GM21576 (cell line): ENCODE data around the gene SMIM41.

Source experiments
- ATAC-seq: cut with Tn5 transposase; IDR thresholded peaks from one replicate; pipeline ENCODE4 v1.9.1; 2021; ENCODE audit warnings: mild to moderate bottlenecking, moderate library complexity; ENCODE audit not compliant: unreplicated experiment

The SMIM41 gene

DNA sequence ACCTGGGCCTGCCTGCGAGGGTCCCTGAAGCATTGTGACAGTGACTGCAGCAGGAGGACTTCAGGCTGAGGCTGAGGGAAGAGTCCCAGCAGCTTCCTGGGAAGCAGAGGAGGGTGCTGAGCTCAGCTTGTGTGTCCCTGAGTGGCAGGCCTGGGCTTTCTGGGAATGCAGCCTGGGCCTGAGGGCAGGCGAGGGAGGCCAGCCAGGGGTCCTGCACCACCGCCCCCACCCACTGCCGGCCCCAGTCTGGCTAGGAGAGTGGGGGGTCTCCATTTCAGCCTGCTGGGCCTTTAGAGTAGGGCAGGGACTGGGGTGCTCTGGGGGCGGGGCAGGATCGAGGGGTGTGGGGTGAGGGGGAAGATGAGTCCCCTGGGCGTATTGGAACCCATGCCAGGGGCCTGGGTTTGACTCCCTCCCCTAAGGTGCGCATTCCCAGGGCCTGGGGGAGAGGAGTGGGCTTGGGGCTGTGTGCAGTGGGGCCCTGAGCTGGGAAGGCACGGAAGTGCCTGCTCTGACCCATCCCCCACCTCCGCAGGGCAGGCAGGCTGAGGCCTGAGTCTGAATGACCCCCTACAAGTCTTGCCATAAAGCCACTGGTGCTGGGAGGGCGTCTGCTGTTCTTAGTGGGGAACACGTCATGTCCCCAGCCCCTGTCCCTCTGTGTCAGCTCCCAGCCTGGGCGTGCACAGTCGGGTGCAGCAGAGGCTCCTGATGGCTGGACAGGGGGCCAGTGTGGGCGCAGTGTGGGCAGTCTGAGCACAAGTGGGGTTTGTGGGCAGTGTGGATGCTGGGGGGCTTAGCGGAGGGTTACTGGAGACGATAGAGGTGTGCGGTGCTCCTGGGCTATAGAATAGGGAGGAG is 66.0 kb downstream of the SMIM41 start:
- no peak for ATAC-seq

DNA sequence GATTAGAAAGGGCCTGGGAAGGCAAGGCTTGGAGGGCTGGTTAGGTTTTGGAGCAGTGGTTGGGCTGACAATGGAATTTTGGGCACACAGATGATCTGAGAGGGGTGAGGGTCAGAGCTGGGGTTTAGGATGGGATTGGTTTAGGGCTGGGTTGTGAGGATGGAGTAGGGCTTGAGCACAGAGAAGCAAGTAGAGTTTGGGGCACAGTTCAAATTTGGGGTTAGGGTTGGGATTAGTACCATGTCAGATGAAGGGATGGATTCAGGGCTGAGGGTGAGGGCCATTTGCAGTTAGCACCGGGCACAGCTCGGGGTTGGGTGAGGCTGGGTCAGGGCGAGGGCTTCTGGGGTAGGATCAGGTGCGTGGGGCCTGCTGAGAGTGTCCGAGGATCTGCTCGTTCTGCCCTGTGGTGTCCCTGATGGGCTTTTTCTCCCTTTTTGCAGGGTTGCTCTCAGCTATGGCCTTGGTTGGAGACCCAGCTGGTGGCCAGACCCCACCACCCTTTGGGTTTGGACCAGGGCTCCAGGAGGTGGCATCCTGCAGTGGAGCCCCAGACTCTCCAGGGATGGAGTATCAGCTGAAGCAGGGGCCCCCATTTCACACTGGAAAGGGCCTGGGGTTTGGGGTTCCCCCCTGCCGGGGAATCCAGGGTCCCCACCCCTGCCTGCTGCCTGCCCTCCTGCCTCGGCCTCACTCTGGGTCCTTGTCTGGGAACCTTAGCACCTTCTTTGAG is 66.8 kb downstream of the SMIM41 start:
- ATAC-seq, result no peak

DNA sequence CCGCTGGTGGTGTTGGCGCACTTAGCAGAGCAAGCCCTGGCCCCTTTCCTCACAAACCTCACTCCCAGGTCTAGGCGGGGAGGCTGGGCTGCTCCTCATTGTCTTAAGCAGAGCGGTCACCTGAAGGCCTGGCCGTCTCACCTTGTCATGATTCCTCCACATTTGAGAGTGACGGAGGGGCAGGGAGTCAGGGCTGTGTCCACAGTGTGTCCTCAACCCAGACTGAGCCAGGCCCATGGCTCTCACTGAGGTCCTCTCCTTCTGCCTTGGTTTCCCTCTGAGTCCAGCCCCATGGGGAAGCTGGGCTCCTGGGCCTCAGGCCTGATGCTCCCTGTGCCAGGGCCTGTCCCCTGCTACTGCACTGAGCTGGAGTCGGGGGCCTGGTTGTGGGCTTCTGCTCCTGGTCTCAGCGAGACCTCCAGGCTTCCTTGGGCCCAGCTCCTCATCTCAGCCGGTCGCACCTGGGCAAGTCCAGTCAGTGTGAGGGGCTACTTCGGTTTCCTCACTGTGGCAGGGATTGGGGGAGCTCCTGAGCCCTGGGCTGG is 67.4 kb downstream of the SMIM41 start:
- ATAC-seq, result no peak

DNA sequence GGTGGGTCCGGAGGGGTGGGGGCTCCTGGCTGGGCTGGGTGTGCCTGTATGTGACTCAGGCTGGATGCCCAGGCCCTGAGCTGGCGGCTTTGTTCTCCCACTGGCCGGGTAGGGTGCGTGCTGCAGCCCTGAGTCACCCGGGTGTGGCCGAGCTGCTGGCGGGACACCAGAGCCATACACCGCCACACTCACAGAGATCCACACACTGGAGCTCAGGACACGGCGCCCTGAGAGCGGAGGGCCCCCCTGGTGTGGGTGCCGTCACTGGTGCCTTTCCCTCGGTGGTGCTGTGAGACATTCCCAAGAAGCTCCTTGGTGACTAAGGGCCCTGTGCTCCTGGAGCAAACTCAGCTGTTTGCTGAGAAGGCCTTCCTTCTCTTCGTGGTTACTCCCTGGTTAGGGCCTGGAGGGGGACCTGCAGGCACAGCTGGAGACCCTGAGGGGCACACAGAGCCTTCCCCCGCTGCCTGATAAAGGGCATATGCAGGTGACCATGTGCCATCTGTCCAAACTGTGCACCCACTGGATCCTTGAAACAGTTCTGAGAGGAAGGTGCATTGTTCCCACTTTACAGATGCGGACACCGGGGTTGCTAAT is 68.0 kb downstream of the SMIM41 start:
- ATAC-seq, result no peak

DNA sequence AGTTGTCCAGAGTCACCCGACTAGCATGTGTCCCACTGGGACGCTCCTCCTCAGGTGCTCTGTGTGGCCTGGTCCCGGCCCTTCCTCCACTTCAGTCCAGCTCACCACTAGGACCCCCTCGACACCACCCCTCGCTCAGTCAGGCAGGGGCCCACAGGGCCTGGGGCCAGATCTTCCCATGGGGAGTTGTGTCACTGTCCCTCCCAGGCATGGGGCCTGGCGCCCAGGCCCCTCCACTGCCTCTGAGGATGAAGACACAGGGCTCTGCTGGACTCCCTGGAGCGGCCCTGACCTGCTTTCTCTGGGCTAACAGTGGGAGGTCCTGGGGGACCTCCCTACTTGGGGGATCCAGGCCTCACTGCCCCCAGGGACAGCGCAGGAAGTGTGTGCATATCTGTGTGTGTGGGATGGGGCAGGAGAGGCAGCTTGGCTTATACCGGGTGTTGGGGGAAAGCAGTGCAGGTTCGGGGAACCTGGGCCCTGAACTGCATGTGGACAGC is 68.5 kb downstream of the SMIM41 start:
- no peak for ATAC-seq

DNA sequence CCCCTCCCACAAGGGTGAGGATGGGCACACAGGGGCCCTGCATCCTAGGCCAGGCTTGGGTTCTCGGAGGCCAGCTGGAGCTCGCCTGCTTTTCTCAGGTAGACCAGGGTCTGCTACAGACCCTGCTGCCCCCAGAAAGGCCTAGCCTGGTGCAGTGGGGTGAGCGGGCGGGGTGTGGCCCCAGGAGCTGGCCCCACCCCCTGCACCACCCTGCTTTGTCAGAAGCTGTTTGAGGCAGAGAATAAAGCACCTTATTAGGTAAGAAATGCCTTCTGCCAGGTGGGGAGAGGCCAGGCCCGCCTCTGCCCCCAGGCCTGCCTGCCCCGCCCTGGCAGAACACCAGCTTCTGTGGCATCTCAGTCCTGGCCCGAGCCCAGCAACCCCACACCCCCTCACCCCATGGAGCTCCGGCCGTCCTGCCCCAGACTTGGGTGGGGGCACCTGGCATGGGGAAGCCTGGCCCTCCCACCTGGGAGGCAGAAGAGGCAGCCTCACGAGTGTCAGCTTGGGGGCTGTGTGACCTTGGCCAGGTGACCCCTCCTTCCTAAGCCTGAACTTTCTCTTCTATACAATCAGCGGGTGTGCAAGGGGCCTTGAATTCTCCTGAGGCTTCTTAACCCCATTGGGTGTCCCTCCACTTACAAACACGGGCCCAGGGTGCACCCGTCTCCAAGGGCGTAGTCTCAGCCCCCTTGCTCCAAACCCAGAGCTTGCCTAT is 69.1 kb downstream of the SMIM41 start:
- ATAC-seq, result no peak

DNA sequence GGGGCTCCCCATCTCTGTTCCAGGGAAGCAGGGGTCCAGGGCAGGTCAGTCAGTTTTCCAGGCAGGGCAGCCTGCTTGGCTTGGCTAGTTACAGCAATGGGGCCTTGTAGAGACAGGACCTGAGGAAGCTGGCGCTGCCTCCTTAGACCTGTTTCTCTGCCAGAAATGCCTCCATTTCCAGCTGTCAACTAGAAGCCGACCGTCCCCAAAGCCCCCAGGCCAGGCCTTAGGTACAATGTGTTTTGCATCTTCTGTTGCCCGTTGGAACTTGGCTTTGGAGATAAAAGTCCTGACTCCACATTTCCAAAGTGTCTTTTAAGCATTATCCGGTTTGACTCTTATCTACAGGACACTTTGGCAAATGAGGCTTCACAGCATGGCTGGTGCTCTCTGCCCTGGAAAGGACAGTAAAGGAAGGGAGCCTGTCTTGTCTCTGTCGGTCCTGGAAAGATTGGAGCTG is 69.7 kb downstream of the SMIM41 start:
- no peak for ATAC-seq

DNA sequence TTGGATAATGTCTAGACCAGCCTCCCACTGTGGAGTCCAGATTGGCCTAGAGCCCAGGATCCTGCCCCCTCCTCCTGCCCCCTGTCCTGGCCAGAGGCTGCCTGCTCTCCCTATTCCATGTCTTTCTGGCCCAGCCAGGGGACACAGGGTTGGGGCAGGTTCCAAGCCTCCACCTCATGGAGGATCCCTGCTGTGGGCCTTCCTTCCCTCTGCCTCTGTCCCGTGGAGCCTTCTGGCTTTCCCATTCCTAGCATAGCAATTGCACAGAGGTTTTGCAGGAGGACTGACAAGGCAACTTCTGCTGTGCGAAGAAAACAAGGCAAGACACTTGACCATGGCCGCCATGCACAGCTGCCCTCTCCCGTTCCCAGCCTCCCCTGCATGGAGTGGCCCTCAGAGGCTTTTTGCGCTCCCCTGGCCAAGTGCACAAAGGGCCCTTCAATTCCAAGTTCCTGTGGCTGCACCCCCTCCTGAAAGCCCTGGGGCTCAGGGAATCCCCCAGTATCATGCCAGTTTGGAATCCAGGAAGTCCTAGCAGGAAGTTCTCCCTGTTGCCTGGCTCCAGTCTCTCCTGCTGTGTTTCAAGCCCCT is 70.2 kb downstream of the SMIM41 start:
- ATAC-seq, result no peak

DNA sequence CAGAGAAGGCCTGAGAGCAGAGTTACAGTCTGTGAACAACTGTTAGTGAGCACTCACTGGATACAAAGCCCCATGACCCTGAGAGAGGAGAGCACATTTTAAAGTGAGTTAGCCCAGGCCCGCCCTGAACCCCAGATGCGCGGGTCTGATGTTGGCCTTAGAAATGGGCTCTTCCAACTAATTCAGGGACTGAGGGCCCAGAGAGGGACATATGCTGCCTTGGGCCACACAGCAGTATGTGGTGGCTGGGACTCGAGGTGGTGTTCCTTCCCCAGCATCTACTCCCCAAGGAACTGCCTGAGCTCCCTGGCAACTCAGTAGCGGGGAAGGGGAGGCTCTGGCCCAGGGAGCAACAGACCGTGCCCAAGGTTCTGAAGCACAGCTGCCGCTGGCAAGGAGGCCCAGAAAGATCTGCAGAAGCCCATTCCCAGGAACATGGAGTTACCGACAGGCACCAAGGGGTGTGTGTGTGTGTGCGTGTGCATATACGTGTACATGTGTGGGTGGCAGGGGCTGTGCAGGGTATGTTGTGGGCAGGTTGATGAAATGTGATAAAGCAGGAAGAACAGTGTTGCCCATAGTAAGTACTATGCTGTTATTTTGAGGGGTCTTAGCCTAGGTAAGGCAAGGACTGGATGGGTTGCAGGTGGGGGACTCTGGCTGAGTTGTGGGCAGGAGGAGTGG is 71.8 kb downstream of the SMIM41 start:
- ATAC-seq, result no peak

DNA sequence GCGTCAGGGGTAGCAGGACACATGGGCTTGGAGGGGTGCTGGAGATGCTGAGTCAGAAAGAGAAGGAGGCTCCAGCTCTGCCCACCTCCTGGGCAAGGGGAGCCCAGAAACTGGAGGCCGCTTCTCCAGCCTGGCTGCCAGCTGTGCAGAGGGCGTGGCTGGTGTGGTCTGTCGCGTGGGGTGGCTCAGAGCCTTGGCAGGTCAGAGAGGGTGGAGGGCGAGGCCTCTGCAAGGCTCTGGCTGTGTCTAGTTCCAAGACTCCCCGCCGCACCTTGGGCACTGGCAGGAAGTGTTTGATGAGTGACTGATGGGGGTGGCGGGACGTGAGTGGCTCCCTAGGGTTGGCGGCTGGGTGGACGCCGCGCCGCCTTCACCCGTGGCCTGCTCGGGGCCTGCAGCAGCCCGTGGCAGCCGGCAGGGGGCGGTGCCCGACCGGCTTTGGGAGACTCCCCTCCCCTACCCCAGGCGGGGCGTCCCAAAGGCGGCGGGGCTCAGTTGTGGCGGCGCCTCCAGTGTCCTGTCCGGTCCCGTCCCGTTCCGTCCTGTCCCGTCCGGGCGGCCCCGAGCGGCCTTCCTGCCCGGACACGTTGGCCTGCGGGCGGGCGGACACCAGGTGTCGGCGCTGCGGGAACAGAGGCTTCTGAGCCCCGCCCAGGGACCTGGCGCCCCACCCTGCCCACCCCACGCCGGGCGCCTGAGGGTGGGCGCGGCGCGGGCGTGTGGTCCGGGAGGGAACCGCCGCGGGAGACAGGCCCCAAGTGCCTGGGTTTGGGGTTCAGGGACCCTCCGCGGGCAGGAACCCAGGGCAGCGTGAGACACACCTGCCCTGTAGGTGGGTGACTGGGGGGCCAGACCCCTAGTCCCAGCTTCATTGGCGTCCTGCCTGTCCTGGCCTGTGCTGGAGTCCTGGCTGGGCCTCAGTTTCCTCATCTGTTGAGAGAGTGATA is 72.6 kb downstream of the SMIM41 start:
- no peak for ATAC-seq

DNA sequence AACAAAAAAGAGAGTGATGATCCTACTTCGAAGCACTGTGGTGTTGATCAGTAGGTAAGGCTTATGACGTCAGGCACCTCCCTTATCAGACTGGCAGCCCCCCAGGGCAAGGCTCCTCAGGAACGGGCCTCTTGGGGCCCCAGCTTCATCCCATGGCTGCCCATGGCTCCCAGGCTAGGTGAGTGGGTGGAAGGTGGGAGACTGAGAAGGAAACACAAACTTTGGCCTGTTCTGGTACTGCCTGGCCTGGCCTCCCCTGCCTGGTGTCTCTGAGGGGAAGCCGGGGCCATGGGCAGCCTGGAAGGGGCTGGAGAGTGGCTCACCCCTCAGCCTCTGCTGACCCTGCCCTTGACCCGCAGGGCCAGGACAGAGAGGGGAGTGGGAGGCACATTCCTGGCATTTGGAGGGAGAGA is 73.4 kb downstream of the SMIM41 start:
- no peak for ATAC-seq

DNA sequence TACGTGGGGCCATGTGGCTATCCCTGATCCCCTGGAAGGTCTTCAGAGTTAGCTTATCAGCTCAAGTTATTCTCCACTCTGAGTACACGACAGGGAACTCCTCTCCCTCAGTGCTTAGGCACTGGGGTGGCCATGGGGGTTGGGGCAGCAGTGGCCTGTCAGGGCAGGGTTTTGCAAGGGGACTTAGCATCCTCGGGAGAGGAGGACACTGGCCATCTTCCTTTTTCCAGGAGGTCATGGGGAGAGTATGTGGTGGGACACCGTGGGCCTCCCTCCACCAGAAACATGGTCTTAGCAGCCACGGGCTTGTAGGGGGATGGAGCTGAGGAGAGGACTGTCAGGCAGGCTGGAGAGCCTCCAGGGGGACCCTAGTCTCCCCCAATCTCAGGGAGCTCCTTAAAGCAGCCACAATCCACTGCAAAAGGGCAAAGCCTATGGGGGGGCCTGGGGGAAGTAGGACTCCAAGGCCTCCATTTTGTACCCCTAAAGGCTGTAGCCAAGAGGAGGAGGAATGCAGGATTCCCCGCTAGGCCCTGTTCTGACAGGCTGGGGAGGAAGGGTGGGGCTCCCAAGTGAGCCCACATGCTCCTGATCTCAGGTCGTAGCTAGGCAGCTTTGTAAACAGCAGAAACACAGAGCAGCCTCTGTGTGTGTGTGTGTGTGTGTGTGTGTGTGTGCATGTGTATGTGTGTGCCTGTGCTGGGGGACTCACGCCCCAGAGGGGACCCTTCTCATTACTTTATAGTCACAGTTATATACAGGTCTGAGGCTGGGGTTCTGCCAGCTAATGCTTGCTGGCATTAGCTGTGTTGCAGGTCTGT is 75.8 kb downstream of the SMIM41 start:
- no peak for ATAC-seq

DNA sequence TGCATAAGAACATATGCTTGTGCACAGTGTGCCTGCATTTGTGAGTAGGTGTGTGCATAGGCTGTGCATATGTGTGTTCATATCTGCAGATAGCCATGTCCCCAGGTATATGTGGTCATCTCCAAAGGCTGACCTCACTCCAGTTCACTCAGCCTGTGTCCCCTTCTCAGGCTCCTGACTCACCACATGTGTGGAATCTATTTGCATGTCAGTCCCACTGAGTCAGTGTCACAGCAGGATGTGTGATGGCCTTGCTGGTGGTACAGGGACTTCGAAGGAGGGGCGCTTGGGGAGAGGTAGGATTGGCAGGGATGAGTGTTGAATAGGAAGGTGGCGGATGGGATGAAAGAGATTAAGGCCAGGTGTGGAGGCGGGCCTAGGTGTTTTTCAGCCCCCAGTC is 76.8 kb downstream of the SMIM41 start:
- ATAC-seq, result no peak

DNA sequence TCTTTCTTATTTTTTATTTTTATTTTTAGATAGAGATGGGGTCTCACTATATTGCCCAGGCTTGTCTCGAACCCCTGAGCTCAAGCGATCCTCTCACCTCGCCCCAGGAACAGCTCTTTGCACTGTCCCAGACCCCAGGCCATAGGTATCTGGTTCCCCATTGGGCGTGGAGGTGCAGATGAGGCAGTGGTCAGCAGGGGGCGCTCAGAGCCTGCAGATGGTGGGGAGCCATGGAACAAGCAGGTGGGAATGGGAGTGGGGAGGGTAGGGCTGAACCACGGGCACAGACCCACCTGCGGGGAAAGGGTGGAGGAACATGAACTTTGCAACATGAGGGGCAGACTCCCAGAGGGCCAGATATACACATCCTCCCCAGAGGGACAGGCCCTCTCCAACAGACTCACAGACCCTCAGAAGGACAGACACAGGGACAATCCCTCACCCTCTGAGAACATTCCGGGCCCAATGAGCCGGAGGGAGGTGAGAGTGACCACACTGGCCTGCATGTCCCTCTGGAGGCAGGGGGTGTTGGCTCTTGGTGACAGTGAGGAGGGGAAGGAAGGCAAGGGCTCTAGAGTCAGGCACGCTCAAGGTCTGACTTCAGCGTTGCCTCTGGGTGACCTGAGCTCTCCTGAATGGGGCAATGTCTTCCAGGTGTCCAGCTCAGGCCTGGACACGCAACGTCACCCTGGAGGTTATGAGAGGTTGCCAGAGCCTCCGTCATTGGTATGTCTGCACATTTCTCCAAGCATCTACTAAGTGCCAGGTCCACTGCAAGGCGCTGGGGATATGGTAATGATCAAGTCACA is 77.5 kb downstream of the SMIM41 start:
- ATAC-seq, result no peak

DNA sequence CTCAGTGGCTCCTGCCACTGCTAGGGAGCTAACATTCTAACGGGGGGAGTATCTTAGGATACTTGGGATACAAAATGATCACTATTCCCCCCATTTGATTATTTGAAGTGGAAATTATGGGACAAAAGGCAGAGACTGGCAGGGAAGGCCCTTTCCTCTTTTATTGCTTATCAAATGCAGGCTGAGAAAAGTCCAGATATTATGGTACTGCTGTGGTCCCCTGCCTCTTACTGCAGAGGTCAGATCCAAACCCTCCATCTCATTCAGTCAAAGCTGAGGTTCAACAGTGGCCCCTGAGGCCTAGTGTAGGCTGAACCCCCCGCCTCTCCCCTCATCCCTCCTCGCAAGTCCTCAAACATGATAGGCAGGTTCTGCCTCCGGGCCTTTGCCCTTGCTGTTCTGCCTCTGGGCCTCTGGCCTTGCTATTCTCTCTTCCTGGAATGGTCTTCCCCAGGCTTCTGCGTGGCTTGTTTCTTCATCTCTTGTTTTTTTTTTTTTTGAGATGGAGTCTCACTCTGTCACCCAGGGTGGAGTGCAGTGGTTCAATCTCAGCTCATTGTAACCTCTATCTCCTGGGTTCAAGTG is 78.2 kb downstream of the SMIM41 start:
- ATAC-seq, result no peak
